ENCODE results near the gene AMOTL2. TPM values are rescaled to one million over a fixed set of nuclear protein-coding genes. Genes with fewer than 3 reads are reported as not detected.

AMOTL2 gene
- total RNA-seq, 1 experiment from 2014 or later = 76.9 TPM

DNA sequence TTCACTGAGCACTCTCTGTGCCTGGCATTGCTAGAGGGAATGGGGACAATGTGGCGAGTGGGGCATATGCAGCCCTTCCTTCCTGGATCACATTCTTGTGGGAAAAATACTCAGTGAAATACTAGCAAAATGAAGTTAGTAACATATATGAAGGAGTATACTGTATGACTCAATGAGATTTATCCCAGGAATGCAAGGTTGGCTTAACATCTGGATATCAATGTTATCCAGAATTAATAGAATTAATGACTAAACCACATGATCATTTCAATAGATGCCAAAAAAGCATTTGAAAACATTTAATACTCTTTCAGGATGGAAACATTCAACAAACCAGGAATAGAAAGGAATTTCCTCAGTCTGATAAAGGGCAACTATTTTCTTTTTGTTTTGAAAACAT, 27.5 kb downstream of the AMOTL2 start (continued):
- TF ChIP-seq TEAD1 (CRISPR knock-in tag; IDR thresholded peaks at IDR 0.05) = no peak
- no peak for TF ChIP-seq E2F1 (CRISPR knock-in tag; IDR thresholded peaks at IDR 0.05)
- no peak for TF ChIP-seq ZBTB43 (CRISPR knock-in tag; IDR thresholded peaks at IDR 0.05)
- TF ChIP-seq OVOL2 (CRISPR knock-in tag; IDR thresholded peaks at IDR 0.05; ENCODE audit: borderline replicate concordance) = no peak
- no peak for TF ChIP-seq USF1 (CRISPR knock-in tag; IDR thresholded peaks at IDR 0.05)
- no peak for TF ChIP-seq EMX1 (CRISPR knock-in tag; IDR thresholded peaks at IDR 0.05)
- TF ChIP-seq PRRX2 (CRISPR knock-in tag; IDR thresholded peaks at IDR 0.05) = no peak
- TF ChIP-seq, protein P1, sequence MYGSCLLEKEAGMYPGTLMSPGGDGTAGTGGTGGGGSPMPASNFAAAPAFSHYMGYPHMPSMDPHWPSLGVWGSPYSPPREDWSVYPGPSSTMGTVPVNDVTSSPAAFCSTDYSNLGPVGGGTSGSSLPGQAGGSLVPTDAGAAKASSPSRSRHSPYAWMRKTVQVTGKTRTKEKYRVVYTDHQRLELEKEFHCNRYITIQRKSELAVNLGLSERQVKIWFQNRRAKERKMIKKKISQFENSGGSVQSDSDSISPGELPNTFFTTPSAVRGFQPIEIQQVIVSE (CRISPR knock-in tag; IDR thresholded peaks at IDR 0.05; ENCODE audit: borderline replicate concordance) = no peak
- TF ChIP-seq SMAD3 (CRISPR knock-in tag; IDR thresholded peaks at IDR 0.05; ENCODE audit: borderline replicate concordance) = no peak
- TF ChIP-seq FOXK1 (CRISPR knock-in tag; IDR thresholded peaks at IDR 0.05) = no peak

DNA sequence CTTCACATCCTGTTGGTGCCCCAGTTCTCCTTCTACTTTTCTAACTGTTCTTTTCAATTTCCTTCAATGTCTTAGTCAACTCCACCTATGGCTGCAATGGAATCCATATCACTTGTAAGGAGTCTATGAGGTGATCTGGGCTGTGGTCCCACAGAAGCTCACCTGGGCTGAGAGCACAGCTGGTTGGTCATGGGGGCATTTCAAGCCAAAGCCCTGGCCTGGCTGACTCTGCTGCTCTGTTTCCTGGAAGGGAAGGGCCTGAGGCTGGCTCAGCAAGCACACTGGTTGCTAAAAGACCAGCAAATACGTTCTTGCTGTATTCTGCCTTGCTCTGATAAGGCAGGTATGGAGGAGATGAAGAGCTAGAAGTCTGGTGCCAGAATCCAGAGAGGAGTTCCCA, 29.0 kb downstream of the AMOTL2 start:
- no peak overlapping the region for H3K27ac Mint-ChIP-seq
- no peak for DNase-seq (ENCODE audit: low spot score)
- H3K4me1 Mint-ChIP-seq = peaks cover 4% of the 10 kb centered on the region
- H3K27me3 Mint-ChIP-seq (ENCODE audit: low read depth) = no peaks in the 10 kb centered on the region; the same call in 1 of the 2 replicates
- peaks cover 5% of the 10 kb centered on the region; the same call in 1 of the 2 replicates for H3K36me3 Mint-ChIP-seq
- H3K9me3 Mint-ChIP-seq = peaks cover 15% of the 10 kb centered on the region
- POLR2A ChIA-PET = no interaction called here
- H3K4me3 Mint-ChIP-seq = no peak overlapping the region
- CTCF ChIA-PET = no interaction called here
- no peak for ATAC-seq
- TF ChIP-seq FOXK1 (CRISPR knock-in tag; IDR thresholded peaks at IDR 0.05) (no peak), TP53 (CRISPR knock-in tag; IDR thresholded peaks at IDR 0.05) (no peak), NFE2L1 (CRISPR knock-in tag; IDR thresholded peaks at IDR 0.05) (no peak), EMX1 (CRISPR knock-in tag; IDR thresholded peaks at IDR 0.05) (no peak), RORB (CRISPR knock-in tag; IDR thresholded peaks at IDR 0.05) (no peak), ATF2 (CRISPR knock-in tag; IDR thresholded peaks at IDR 0.05; ENCODE audit: borderline replicate concordance, low read depth) (no peak), NR1H2 (CRISPR knock-in tag; IDR thresholded peaks at IDR 0.05) (no peak), OVOL2 (CRISPR knock-in tag; IDR thresholded peaks at IDR 0.05; ENCODE audit: borderline replicate concordance) (no peak), SP1 (CRISPR knock-in tag; conservative IDR thresholded peaks at IDR 0.05) (no peak), TCF7 (CRISPR knock-in tag; IDR thresholded peaks at IDR 0.05; ENCODE audit: low read depth) (no peak), ZNF416 (CRISPR knock-in tag; IDR thresholded peaks at IDR 0.05) (no peak), GABPB1 (CRISPR knock-in tag; IDR thresholded peaks at IDR 0.05) (no peak)
- TF ChIP-seq, protein P1 (CRISPR knock-in tag; IDR thresholded peaks at IDR 0.05; ENCODE audit: borderline replicate concordance) = no peak
- TF ChIP-seq, protein P2, sequence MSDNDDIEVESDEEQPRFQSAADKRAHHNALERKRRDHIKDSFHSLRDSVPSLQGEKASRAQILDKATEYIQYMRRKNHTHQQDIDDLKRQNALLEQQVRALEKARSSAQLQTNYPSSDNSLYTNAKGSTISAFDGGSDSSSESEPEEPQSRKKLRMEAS (CRISPR knock-in tag; IDR thresholded peaks at IDR 0.05) = no peak
- TF ChIP-seq, protein P3, sequence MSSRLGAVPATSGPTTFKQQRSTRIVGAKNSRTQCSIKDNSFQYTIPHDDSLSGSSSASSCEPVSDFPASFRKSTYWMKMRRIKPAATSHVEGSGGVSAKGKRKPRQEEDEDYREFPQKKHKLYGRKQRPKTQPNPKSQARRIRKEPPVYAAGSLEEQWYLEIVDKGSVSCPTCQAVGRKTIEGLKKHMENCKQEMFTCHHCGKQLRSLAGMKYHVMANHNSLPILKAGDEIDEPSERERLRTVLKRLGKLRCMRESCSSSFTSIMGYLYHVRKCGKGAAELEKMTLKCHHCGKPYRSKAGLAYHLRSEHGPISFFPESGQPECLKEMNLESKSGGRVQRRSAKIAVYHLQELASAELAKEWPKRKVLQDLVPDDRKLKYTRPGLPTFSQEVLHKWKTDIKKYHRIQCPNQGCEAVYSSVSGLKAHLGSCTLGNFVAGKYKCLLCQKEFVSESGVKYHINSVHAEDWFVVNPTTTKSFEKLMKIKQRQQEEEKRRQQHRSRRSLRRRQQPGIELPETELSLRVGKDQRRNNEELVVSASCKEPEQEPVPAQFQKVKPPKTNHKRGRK (CRISPR knock-in tag; IDR thresholded peaks at IDR 0.05; ENCODE audit: borderline replicate concordance) = no peak
- TF ChIP-seq, protein P4, sequence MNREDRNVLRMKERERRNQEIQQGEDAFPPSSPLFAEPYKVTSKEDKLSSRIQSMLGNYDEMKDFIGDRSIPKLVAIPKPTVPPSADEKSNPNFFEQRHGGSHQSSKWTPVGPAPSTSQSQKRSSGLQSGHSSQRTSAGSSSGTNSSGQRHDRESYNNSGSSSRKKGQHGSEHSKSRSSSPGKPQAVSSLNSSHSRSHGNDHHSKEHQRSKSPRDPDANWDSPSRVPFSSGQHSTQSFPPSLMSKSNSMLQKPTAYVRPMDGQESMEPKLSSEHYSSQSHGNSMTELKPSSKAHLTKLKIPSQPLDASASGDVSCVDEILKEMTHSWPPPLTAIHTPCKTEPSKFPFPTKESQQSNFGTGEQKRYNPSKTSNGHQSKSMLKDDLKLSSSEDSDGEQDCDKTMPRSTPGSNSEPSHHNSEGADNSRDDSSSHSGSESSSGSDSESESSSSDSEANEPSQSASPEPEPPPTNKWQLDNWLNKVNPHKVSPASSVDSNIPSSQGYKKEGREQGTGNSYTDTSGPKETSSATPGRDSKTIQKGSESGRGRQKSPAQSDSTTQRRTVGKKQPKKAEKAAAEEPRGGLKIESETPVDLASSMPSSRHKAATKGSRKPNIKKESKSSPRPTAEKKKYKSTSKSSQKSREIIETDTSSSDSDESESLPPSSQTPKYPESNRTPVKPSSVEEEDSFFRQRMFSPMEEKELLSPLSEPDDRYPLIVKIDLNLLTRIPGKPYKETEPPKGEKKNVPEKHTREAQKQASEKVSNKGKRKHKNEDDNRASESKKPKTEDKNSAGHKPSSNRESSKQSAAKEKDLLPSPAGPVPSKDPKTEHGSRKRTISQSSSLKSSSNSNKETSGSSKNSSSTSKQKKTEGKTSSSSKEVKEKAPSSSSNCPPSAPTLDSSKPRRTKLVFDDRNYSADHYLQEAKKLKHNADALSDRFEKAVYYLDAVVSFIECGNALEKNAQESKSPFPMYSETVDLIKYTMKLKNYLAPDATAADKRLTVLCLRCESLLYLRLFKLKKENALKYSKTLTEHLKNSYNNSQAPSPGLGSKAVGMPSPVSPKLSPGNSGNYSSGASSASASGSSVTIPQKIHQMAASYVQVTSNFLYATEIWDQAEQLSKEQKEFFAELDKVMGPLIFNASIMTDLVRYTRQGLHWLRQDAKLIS (CRISPR knock-in tag; IDR thresholded peaks at IDR 0.05; ENCODE audit: borderline replicate concordance) = no peak

Data from WTC11 (cell line).